GM12875 (cell line): ENCODE measurements around the gene THEM4.
"Not testable (repeated sequence)": the region's sequence is repeated elsewhere in the genome, so short reads cannot be mapped to it uniquely, and the experiment has no call there.

Source experiments
- H3K4me3 ChIP-seq: one replicate; pipeline ENCODE4 v1.5.1; 2011; ENCODE audit warnings: low read depth, low read length, control low read depth
- TF ChIP-seq, protein P1 (sequence below): IDR thresholded peaks from 2 replicates; pipeline ENCODE4 v1.5.1; 2011; ENCODE audit warnings: low read depth, mild to moderate bottlenecking, control low read depth, inconsistent platforms, low read length, moderate library complexity, borderline replicate concordance; ENCODE audit not compliant: insufficient read depth

Gene THEM4

DNA sequence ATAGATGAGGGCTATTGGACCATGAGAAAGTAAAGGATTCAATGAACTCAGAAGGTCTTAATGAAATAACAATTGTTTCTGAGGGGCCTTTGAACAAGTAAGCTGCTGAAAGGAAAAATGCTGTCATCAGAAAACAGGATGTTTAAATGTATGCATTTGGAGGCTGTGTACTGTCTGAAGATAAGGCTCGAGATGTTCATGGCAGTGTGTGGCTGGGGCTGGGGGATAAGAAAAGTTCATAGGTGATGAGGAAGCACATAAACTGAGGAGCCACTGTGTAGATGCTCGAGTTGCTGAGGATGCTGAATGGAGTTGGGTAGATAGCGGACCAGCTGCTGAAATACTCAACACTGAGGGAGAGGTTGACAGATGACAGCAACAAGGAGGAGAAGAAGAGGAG lies 17.8 kb downstream of the THEM4 start:
- H3K4me3 ChIP-seq = no peak overlapping the region
- TF ChIP-seq, protein P1, sequence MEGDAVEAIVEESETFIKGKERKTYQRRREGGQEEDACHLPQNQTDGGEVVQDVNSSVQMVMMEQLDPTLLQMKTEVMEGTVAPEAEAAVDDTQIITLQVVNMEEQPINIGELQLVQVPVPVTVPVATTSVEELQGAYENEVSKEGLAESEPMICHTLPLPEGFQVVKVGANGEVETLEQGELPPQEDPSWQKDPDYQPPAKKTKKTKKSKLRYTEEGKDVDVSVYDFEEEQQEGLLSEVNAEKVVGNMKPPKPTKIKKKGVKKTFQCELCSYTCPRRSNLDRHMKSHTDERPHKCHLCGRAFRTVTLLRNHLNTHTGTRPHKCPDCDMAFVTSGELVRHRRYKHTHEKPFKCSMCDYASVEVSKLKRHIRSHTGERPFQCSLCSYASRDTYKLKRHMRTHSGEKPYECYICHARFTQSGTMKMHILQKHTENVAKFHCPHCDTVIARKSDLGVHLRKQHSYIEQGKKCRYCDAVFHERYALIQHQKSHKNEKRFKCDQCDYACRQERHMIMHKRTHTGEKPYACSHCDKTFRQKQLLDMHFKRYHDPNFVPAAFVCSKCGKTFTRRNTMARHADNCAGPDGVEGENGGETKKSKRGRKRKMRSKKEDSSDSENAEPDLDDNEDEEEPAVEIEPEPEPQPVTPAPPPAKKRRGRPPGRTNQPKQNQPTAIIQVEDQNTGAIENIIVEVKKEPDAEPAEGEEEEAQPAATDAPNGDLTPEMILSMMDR = no peak

DNA sequence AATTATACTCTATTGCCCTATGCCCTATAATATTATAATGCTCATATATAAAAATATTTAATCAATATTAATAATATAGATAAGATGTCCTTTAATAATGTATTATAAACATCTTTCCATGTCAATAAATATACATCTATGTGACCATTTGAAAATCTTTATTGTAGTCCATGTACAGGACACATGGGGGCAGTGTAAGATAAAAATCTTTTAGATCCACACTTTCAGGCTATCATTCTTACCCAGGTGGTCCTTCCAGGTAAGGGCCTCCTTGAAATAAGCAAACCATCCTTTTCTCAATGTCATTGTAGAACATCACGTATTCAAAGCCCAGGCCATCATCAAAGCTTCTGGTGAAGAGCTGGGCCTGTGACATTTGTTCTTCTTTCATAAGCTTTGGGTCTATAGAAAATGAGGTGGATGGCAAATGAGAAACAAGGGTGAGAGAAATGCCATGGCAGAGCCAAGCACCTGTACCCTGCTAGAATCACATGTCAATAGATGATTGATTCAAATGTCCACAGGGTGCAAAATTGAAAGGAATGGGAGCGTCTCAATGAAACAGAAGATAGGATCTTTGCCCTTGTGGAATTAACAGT lies 20.2 kb downstream of the THEM4 start:
- TF ChIP-seq, protein P1 = peak; percentile 5; the same call in 1 of the 2 replicates

DNA sequence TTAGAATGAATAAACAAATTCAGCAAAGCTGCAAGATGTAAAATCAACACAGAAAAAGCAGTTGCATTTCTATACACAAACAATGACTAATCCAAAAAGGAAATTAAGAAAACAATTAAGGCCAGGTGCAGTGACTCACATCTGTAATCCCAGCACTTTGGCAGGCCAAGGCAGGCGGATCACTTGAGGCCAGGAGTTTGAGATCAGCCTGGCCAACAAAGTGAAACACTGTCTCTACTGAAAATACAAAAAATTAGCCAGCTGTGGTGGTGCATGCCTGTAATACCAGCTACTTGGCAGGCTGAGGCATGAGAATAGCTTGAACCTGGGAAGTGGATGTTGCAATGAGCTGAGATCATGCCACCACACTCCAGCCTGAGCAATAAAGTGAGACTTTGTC lies 22.3 kb downstream of the THEM4 start:
- TF ChIP-seq, protein P1 = no peak
- no peak overlapping the region for H3K4me3 ChIP-seq

More for the DNA sequence above, 20.2 kb downstream of the THEM4 start:
- H3K4me3 ChIP-seq = no peak overlapping the region

DNA sequence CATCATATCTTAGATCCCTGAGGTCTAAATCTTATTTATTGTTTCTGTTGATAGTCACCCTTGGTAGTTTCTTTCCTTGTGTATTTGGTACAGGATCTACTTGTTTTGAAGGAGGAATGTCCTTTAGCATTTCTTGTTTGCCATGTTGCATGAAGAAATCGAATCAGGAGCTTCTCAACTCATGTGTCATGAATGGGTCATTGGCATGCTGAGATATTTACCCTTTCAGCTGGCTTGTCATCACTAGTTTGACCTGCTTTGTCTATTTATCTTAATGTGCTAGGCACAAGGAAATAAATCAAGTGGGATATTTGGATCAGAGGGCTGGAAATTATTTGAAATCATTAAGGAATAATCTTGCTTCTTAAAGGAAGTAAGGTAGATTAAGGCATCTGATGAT lies 23.8 kb downstream of the THEM4 start:
- H3K4me3 ChIP-seq = no peak overlapping the region
- TF ChIP-seq, protein P1 = no peak

DNA sequence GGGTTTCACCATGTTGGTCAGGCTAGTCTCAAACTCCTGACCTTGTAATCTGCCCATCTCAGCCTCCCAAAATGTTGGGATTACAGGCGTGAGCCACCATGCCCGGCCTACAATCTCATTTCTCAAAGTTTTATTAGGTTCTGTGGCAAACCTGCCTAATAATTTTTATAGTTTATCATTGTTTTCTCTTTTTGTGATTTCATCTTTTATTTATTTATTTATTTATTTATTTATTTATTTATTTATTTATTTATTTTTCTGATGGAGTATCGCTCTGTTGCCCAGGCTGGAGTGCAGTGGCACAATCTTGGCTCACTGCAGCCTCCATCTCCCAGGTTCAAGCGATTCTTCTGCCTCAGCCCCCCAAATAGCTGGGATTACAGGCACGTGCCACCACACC lies 24.4 kb downstream of the THEM4 start:
- not testable (repeated sequence) for H3K4me3 ChIP-seq

DNA sequence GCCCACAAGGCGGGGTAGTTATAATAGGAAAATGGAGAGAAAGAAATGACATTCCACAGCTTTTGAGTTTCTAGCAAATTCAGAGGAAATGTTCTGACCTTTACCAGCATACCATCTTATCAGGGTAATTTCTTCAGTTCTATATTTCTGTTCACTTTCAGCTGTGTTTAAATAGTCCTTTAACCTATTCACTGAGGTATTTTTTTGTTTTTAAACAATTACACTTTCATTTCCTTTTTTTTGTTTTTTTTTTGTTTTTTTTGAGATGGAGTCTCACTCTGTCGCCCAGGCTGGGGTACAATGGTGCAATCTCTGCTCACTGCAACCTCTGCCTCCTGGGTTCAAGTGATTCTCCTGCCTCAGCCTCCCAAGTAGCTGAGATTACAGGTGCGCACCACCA lies 24.9 kb downstream of the THEM4 start:
- not testable (repeated sequence) for H3K4me3 ChIP-seq

DNA sequence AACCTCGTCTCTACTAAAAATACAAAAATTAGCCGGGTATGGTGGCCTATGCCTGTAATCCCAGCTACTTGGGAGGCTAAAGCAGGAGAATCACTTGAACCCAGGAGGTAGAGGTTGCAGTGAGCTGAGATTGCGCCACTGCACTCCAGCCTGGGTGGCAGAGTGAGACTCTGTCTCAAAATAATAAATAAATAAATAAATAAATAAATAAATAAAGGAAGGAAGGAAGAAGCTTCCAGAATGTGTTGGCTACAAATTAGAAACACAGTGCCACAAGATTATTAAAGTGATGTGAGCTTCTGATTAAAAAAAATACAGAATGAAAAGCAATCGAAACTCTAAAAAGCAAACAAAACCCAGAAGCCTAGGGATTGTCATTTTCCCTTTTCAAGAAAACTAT lies 25.4 kb downstream of the THEM4 start:
- H3K4me3 ChIP-seq = not testable (repeated sequence)

DNA sequence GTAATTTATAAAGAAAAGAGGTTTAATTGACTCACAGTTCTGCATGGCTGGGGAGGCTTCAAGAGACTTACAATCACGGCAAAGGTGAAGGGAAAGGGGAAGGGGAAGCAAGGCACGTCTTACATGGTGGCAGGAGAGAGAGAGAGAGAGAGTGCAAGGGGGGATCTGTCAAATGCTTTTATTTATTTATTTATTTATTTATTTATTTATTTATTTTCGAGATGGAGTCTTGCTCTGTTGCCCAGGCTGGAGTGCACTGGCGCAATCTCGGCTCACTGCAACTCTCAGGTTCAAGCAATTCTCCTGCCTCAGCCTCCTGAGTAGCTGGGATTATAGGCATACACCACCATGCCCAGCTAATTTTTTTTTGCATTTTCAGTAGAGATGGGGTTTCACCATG lies 26.4 kb downstream of the THEM4 start:
- H3K4me3 ChIP-seq = not testable (repeated sequence)

DNA sequence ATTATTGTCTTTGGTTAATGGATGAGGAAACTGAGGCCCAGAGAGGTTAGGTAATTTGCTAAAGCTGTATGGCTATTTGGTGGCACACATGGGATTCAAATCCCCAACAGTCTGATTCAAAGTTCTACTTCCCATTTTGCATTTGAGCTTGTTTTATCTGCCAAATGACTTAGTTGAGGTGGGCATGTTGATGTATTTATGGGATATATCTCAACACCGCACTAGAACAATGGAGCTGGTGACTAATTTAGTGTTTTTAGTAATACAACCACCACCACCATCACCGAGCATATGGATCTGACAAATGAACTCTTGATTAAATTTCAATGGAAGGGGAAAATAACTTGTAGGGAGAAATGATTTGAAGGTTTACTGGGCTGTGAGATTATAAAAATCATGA lies 26.8 kb downstream of the THEM4 start:
- H3K4me3 ChIP-seq = no peak overlapping the region
- TF ChIP-seq, protein P1 = no peak
